H1 (cell line): ENCODE data around the gene SIX1. TPM values are rescaled to one million over a fixed set of nuclear protein-coding genes. Genes with fewer than 3 reads are reported as not detected.

Experiments
- CTCF ChIA-PET: fragments of 300-600 bp; sonication (Branson Sonifier 250); formaldehyde crosslinking; loops from one replicate; lab custom pipeline; 2021; ENCODE audit not compliant: partially characterized antibody; lab: Charles Lee
- POLR2A ChIA-PET: fragments of 300-600 bp; sonication (Branson Sonifier 250); formaldehyde crosslinking; loops from one replicate; lab custom pipeline; 2021; ENCODE audit warnings: inconsistent platforms; ENCODE audit not compliant: partially characterized antibody; lab: Charles Lee
- DNase-seq, 2 experiments: peaks; one replicate each; pipeline versions ENCODE4 v3.0.0 to v3.0.0-alpha.2; 2010 to 2022; ENCODE audit warnings: low spot score in 2 of 2, low read depth in 1 of 2, mixed read lengths in 1 of 2
- FAIRE-seq: peaks from 2 replicates; lab custom pipeline; 2011; peaks lifted over from hg19 to GRCh38; lab: Jason Lieb, UNC
- H2AFZ ChIP-seq: 2 replicates; pipeline ENCODE4 v1.8.1; 2012; ENCODE audit warnings: low read length, inconsistent platforms
- H2AK5ac ChIP-seq: 2 replicates; pipeline ENCODE4 v1.6.1; 2013; ENCODE audit warnings: low read depth, low read length
- H2BK120ac ChIP-seq: replicated peaks from 2 replicates; pipeline ENCODE3; 2013; ENCODE audit warnings: low read depth, low read length, inconsistent platforms
- H2BK12ac ChIP-seq: 2 replicates; pipeline ENCODE4 v1.6.1; 2013; ENCODE audit warnings: low read depth, low read length
- H2BK15ac ChIP-seq: 2 replicates; pipeline ENCODE4 v1.6.1; 2013; ENCODE audit warnings: low read length
- H2BK20ac ChIP-seq: 2 replicates; pipeline ENCODE4 v1.6.1; 2013; ENCODE audit warnings: low read length
- H2BK5ac ChIP-seq: 2 replicates; pipeline ENCODE4 v1.6.1; 2013; ENCODE audit warnings: low read depth, low read length
- H3K14ac ChIP-seq: 2 replicates; pipeline ENCODE4 v1.6.1; 2013; ENCODE audit warnings: inconsistent platforms; ENCODE audit not compliant: insufficient read length
- H3K18ac ChIP-seq: 2 replicates; pipeline ENCODE4 v1.6.1; 2013; ENCODE audit warnings: low read length; ENCODE audit errors: extremely low read depth
- H3K23ac ChIP-seq: 2 replicates; pipeline ENCODE4 v1.6.1; 2013; ENCODE audit warnings: inconsistent platforms; ENCODE audit not compliant: insufficient read length
- H3K23me2 ChIP-seq: 2 replicates; pipeline ENCODE4 v1.6.1; 2013; ENCODE audit warnings: low read depth, low read length
- H3K27ac ChIP-seq: 2 replicates; pipeline ENCODE4 v1.6.1; 2011; ENCODE audit warnings: low read depth, low read length, inconsistent platforms
- H3K27me3 ChIP-seq, 4 experiments: replicated peaks in 1 of 4; 1 replicate in 1 of 4; 2 replicates in 3 of 4; pipeline versions ENCODE4 v1.6.1 to v1.8.1; 2011 to 2013; ENCODE audit warnings: low read length in 3 of 4, mild to moderate bottlenecking in 3 of 4, inconsistent platforms in 2 of 4, mixed read lengths in 2 of 4, moderate library complexity in 1 of 4; ENCODE audit not compliant: control insufficient read depth in 3 of 4, insufficient read depth in 3 of 4; ENCODE audit errors: extremely low read depth in 1 of 4
- H3K36me3 ChIP-seq, 4 experiments: 2 replicates each; pipeline versions ENCODE4 v1.6.1 to v1.8.1; 2011 to 2013; ENCODE audit warnings: mild to moderate bottlenecking in 4 of 4, low read length in 3 of 4, moderate library complexity in 2 of 4, control low read depth in 1 of 4, inconsistent platforms in 1 of 4; ENCODE audit not compliant: insufficient read depth in 4 of 4, control insufficient read depth in 2 of 4
- H3K4ac ChIP-seq: replicated peaks from 2 replicates; pipeline ENCODE3; 2013; ENCODE audit warnings: low read length, low read depth, mixed read lengths, inconsistent platforms; ENCODE audit not compliant: insufficient read length
- H3K4me1 ChIP-seq, 4 experiments: replicated peaks in 1 of 4; 1 replicate in 1 of 4; 2 replicates in 3 of 4; pipeline versions ENCODE4 v1.6.1 to v1.8.1; 2011 to 2013; ENCODE audit warnings: low read length in 3 of 4, inconsistent platforms in 2 of 4, mixed read lengths in 1 of 4; ENCODE audit not compliant: insufficient read depth in 4 of 4, control insufficient read depth in 3 of 4
- H3K4me2 ChIP-seq, 2 experiments: 2 replicates each; pipeline versions ENCODE4 v1.6.1 to v1.8.1; 2011 to 2013; ENCODE audit warnings: low read depth in 2 of 2, low read length in 2 of 2, control low read depth in 1 of 2, inconsistent platforms in 1 of 2, mild to moderate bottlenecking in 1 of 2; ENCODE audit not compliant: insufficient read depth in 1 of 2
- H3K4me3 ChIP-seq, 4 experiments: fragments of 200-600, 300-600 bp in 1 of 4; sonication (generic), shearing (Covaris generic), sonication (Bioruptor Twin) in 1 of 4; 2 replicates each; pipeline versions ENCODE4 v1.5.1 to v1.8.1; 2011 to 2016; ENCODE audit warnings: low read length in 4 of 4, low read depth in 3 of 4, control low read depth in 2 of 4, inconsistent platforms in 2 of 4, mild to moderate bottlenecking in 2 of 4, mixed read lengths in 1 of 4, moderate library complexity in 1 of 4; ENCODE audit not compliant: insufficient read depth in 2 of 4; ENCODE audit errors: extremely low read depth in 1 of 4
- H3K56ac ChIP-seq: replicated peaks from 2 replicates; pipeline ENCODE3; 2013; ENCODE audit warnings: low read depth, mild to moderate bottlenecking, mixed read lengths, low read length, inconsistent platforms; ENCODE audit not compliant: insufficient read length
- H3K79me1 ChIP-seq: 2 replicates; pipeline ENCODE4 v1.6.1; 2013; ENCODE audit warnings: low read depth, low read length, control low read depth
- H3K79me2 ChIP-seq, 2 experiments: 2 replicates each; pipeline versions ENCODE4 v1.6.1 to v1.8.1; 2012 to 2013; ENCODE audit warnings: low read length in 2 of 2, mild to moderate bottlenecking in 2 of 2, inconsistent platforms in 1 of 2; ENCODE audit not compliant: insufficient read depth in 2 of 2, control insufficient read depth in 1 of 2
- H3K9ac ChIP-seq, 4 experiments: replicated peaks in 1 of 4; 1 replicate in 1 of 4; 2 replicates in 3 of 4; pipeline versions ENCODE4 v1.6.1 to v1.8.1; 2011 to 2013; ENCODE audit warnings: low read depth in 3 of 4, low read length in 3 of 4, control low read depth in 2 of 4, mild to moderate bottlenecking in 2 of 4, moderate library complexity in 2 of 4, inconsistent platforms in 1 of 4; ENCODE audit errors: extremely low read depth in 1 of 4
- H3K9me3 ChIP-seq, 2 experiments: 2 replicates each; pipeline versions ENCODE4 v1.6.1 to v1.8.1; 2012 to 2013; ENCODE audit warnings: mild to moderate bottlenecking in 2 of 2, moderate library complexity in 2 of 2, control low read depth in 1 of 2, inconsistent platforms in 1 of 2, low read depth in 1 of 2, low read length in 1 of 2, mixed read lengths in 1 of 2; ENCODE audit not compliant: insufficient read depth in 2 of 2
- H4K20me1 ChIP-seq, 2 experiments: replicated peaks in 1 of 2; 2 replicates each; pipeline versions ENCODE3 to v1.8.1; 2011 to 2013; ENCODE audit warnings: inconsistent platforms in 2 of 2, low read length in 2 of 2, mild to moderate bottlenecking in 1 of 2; ENCODE audit not compliant: insufficient read depth in 2 of 2, control insufficient read depth in 1 of 2
- H4K5ac ChIP-seq: 2 replicates; pipeline ENCODE4 v1.6.1; 2013; ENCODE audit warnings: low read length, low read depth, mixed read lengths, inconsistent platforms; ENCODE audit not compliant: insufficient read length
- H4K8ac ChIP-seq: 2 replicates; pipeline ENCODE4 v1.8.0; 2013; ENCODE audit warnings: mild to moderate bottlenecking, moderate library complexity, low read length, inconsistent platforms; ENCODE audit not compliant: insufficient read depth; ENCODE audit errors: extremely low read depth
- H4K91ac ChIP-seq: replicated peaks from 2 replicates; pipeline ENCODE3; 2013; ENCODE audit warnings: low read length, mixed read lengths, inconsistent platforms; ENCODE audit not compliant: insufficient read length
- ASH2L ChIP-seq: fragments of 200-600, 300-600 bp; sonication (generic); IDR thresholded peaks from one replicate; pipeline ENCODE4 v1.7.1; 2017; ENCODE audit warnings: low read length
- BCL11A ChIP-seq, 2 experiments: IDR thresholded peaks; one replicate each; pipeline ENCODE4 v1.6.1; 2011; ENCODE audit warnings: low read depth in 2 of 2, low read length in 2 of 2, mild to moderate bottlenecking in 2 of 2
- CBX8 ChIP-seq: fragments of 300-800, 300-1000 bp; sonication (generic); IDR thresholded peaks from 2 replicates; pipeline ENCODE4 v1.7.1; 2016; ENCODE audit warnings: low read depth, low read length, borderline replicate concordance
- CREB1 ChIP-seq: IDR thresholded peaks from 2 replicates; pipeline ENCODE4 v1.6.1; 2012; ENCODE audit warnings: inconsistent platforms
- GABPA ChIP-seq: IDR thresholded peaks from 2 replicates; pipeline ENCODE4 v1.6.1; 2011; ENCODE audit warnings: mild to moderate bottlenecking, low read length, moderate library complexity, borderline replicate concordance; ENCODE audit not compliant: insufficient read depth
- HDAC6 ChIP-seq: IDR thresholded peaks from one replicate; pipeline ENCODE4 v1.7.1; 2012; ENCODE audit warnings: low read depth, mild to moderate bottlenecking, inconsistent platforms, low read length, moderate library complexity
- JUN ChIP-seq: IDR thresholded peaks from 2 replicates; pipeline ENCODE4 v1.6.1; 2011; ENCODE audit warnings: low read depth, mild to moderate bottlenecking, improper control_type of control experiment, low read length
- RFX5 ChIP-seq: IDR thresholded peaks from 2 replicates; pipeline ENCODE4 v1.6.1; 2011; ENCODE audit warnings: low read depth, low read length, improper control_type of control experiment, borderline replicate concordance
- RNF2 ChIP-seq: fragments of 200-900, 300-1000 bp; sonication (generic); IDR thresholded peaks from 2 replicates; pipeline ENCODE4 v1.7.1; 2016; ENCODE audit warnings: borderline replicate concordance, low read depth, mild to moderate bottlenecking, antibody characterized with exemption, low read length; ENCODE audit not compliant: poor library complexity, severe bottlenecking; ENCODE audit errors: missing control alignments
- SIRT6 ChIP-seq: IDR thresholded peaks from one replicate; pipeline ENCODE4 v1.7.1; 2012; ENCODE audit warnings: low read length, inconsistent platforms
- SRF ChIP-seq: IDR thresholded peaks from 2 replicates; pipeline ENCODE4 v1.6.1; 2011; ENCODE audit warnings: mild to moderate bottlenecking, low read depth, low read length, moderate library complexity
- USF2 ChIP-seq: IDR thresholded peaks from 2 replicates; pipeline ENCODE4 v1.6.1; 2011; ENCODE audit warnings: low read length, improper control_type of control experiment
- YY1 ChIP-seq: IDR thresholded peaks from 2 replicates; pipeline ENCODE4 v1.6.1; 2011; ENCODE audit warnings: low read depth, mild to moderate bottlenecking, low read length
- WGBS, 2 experiments: shearing (Covaris generic) in 1 of 2; methylation state at CpG; one replicate each; pipeline versions ENCODE4 v1.1.6 to v1.1.7; 2013 to 2015; ENCODE audit warnings: low lambda C conversion rate in 2 of 2, mixed read lengths in 2 of 2, inconsistent platforms in 1 of 2, low coverage in 1 of 2, missing lambda C conversion rate in 1 of 2; ENCODE audit not compliant: insufficient replicate concordance in 2 of 2, insufficient coverage in 1 of 2, insufficient read length in 1 of 2; ENCODE audit errors: extremely low coverage in 1 of 2, missing lambda C conversion rate in 1 of 2; 5-methylcytosine and 5-hydroxymethylcytosine counted together
- polyA plus RNA-seq, 7 experiments: library from polyadenylated mRNA; depleted of rRNA in 3 of 7; stranded (reverse) in 5 of 7; unstranded in 2 of 7; fragments of >200 nt in 5 of 7; fragments of 200-250 nt in 2 of 7; gene quantifications; 1 replicate in 5 of 7; 2 replicates in 1 of 7; 4 replicates in 1 of 7; pipeline versions ENCODE4 v1.2.1 to v1.2.3, GENCODE V29; 2011 to 2013; ENCODE audit warnings: missing spikeins in 2 of 7, mixed read lengths in 2 of 7
- total RNA-seq: library from RNA; stranded (reverse); fragmentation: NEBNext Ultra II Directional; extraction: Animal tissue kit (Norgen Biotek cat#: 25700); gene quantifications from 2 replicates; pipeline ENCODE4 v1.2.1, GENCODE V29; 2021

SIX1 gene
- total and polyA plus RNA-seq, 2 of the 8 experiments (the other 6 are each of a cell fraction or from before 2014, with no cell fraction given), result 0.03 to 0.69 TPM

DNA sequence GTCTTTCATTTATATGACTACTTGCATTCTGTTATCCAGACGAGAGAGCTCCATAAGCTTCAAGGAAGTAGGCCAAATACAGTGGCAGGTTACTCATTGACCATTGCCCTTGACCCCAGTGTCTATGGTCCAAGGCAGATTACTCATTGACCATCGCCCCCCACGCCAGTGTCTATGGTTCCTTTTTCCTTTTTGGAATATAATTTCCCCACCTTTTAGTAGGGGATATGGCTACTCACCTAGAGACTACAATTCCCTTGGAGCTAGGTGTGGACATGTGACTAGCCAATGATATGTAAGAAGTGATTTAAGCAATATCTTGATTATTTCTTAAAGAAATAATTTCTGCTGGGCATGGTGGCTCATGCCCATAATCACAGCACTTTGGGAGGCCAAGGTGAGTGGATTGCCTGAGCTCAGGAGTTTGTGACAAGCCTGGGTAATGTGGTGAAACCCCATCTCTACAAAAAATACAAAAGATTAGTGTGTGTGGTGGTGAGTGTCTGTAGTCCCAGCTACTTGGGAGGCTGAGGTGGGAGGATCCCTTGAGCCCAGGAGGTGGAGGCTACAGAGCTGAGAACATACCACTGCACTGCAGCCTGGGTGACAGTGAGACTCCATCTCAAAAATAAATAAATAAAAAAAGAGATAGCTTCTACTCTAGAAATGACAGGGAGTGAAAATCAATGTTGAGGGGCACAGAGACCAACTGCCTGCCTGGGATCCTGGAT lies 42.3 kb upstream of the SIX1 start:
- Histone ChIP-seq H2BK5ac (no peak overlapping the region), H2AFZ (no peak overlapping the region), H4K5ac (no peak overlapping the region), H3K4me2 (no peak overlapping the region), H2BK12ac (no peak overlapping the region), H3K4me3 (no peak overlapping the region), H3K4me1 (no peaks in the 10 kb centered on the region; a peak in 1 of 7 replicates), H3K9ac (no peak overlapping the region), H3K27ac (no peak overlapping the region), H3K14ac (no peak overlapping the region), H3K36me3 (no peaks in the 10 kb centered on the region), H2AK5ac (no peak overlapping the region), H3K23me2 (no peaks in the 10 kb centered on the region), H3K18ac (no peak overlapping the region), H3K4ac (no peak overlapping the region), H4K8ac (no peak overlapping the region), H2BK120ac (no peak overlapping the region), H2BK20ac (no peak overlapping the region), H3K79me2 (no peaks in the 10 kb centered on the region), H3K56ac (no peak overlapping the region), H3K9me3 (no peaks in the 10 kb centered on the region), H3K79me1 (no peaks in the 10 kb centered on the region), H2BK15ac (no peak overlapping the region), H4K91ac (no peak overlapping the region), H4K20me1 (no peaks in the 10 kb centered on the region), H3K27me3 (no peaks in the 10 kb centered on the region), H3K23ac (no peak overlapping the region)
- POLR2A ChIA-PET, result interaction anchor here (0.6 kb wide), 1 partner anchor 373 kb away, joined by 4 read pairs; no protein-coding TSS in a partner anchor
- FAIRE-seq (no peak), DNase-seq (no peak)
- WGBS, 2 experiments, result 82% methylated on average over 3 of the region's 3 CpGs; no CpG with 5 or more reads in 1 of the 2 experiments
- CTCF ChIA-PET, result no interaction called here
- TF ChIP-seq ASH2L (no peak), RNF2 (no peak), SRF (no peak), GABPA (no peak), SIRT6 (no peak), BCL11A (IDR thresholded peaks at IDR 0.05; ENCODE audit: low read depth in 2 of 2, low read length in 2 of 2) (no peak), RFX5 (no peak), JUN (no peak), CBX8 (no peak), YY1 (no peak), USF2 (no peak), HDAC6 (no peak), CREB1 (no peak)
